Stimulated activated CD8-positive, alpha-beta memory T cell treated with anti-CD3 and anti-CD28 coated beads, Interleukin-7, amount 100 ng/mL, for 48 hours (primary cell): ENCODE results near the gene OR11H7.
"Not testable (repeated sequence)": the region's sequence is repeated elsewhere in the genome, so short reads cannot be mapped to it uniquely, and the experiment has no call there.

ENCODE experiments used
- DNase-seq, 2 donors: peaks; one replicate each; pipeline ENCODE4 v3.0.0-alpha.2; 2020; ENCODE audit warnings: low read depth in 1 of 2; ENCODE audit errors: extremely low read depth in 1 of 2

OR11H7 gene

DNA sequence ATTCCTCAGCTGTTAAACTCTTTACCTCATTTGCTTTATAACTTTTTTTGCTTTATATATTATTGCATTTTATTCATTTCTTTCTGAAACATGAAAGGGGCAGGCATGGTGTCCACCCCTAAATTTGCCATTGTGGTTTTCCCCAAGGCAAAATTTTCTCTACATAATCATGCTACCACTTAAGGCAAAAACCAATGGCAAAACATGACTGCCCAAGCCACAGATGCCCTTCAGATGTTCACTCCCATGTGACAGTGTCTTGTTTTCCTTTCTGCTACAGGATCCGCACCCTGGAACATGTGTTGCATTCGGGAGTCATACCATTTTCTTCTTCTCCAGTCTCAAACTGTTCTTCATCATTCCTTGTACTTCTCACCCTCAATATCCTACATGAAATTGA lies 48.6 kb downstream of the OR11H7 start:
- no peak for DNase-seq

DNA sequence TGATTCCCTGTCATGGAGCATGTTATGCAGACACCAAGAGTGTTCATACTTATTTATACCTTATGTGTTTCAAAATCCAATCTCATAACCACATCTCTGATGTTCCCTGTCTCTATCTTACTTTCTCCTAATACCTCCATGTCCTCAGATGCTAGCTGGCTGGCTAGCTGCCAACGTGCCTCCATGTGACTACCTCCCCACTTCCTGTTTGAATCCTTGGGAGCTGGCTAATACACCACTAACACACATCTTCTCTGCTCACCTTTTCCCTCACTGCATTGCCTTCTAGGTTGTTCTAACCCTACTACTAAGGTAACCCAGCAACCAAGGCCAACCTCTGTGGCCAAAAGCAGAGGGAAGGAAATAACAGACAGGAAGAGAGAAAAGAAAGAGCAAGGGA lies 49.6 kb downstream of the OR11H7 start:
- DNase-seq: no peak

DNA sequence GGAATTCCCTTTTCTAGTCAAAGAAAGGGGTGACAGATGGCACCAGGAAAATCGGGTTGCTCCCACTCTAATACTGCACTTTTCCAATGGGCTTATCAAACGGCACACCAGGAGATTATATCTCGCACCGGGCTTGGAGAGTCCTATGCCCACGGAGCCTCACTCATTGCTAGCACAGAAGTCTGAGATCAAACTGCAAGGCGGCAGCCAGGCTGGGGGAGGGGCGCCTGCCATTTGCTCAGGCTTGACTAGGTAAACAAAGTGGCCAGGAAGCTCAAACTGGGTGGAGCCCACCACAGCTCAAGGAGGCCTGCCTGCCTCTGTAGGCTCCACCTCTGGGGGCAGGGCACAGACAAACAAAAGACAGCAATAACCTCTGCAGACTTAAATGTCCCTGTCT lies 51.5 kb downstream of the OR11H7 start:
- not testable (repeated sequence) for DNase-seq
